Mesothelial cell of epicardium (in vitro differentiated cells): ENCODE measurements around the gene MOSMO. TPM values are rescaled to one million over a fixed set of nuclear protein-coding genes. Genes with fewer than 3 reads are reported as not detected.

Experiments used
- DNase-seq, 2 experiments: peaks; one replicate each; pipeline ENCODE4 v3.0.0; 2021; ENCODE audit warnings: low spot score in 2 of 2; ENCODE audit not compliant: unreplicated experiment in 2 of 2
- H3K27ac Mint-ChIP-seq: 2 replicates; pipeline ENCODE4 v1.8.0; 2021; ENCODE audit warnings: mixed read lengths
- H3K27me3 Mint-ChIP-seq: 2 replicates; pipeline ENCODE4 v1.8.0; 2021; ENCODE audit warnings: low read depth, mixed read lengths
- H3K36me3 Mint-ChIP-seq: 2 replicates; pipeline ENCODE4 v1.8.0; 2021; ENCODE audit warnings: mixed read lengths
- H3K4me1 Mint-ChIP-seq: 2 replicates; pipeline ENCODE4 v1.8.0; 2021; ENCODE audit warnings: mixed read lengths
- H3K4me3 Mint-ChIP-seq: 2 replicates; pipeline ENCODE4 v1.8.0; 2021; ENCODE audit warnings: mild to moderate bottlenecking, moderate library complexity, mixed read lengths
- H3K9me3 Mint-ChIP-seq: 2 replicates; pipeline ENCODE4 v1.8.0; 2021; ENCODE audit warnings: mixed read lengths
- total RNA-seq: library from RNA; stranded (reverse); gene quantifications from 3 replicates; pipeline ENCODE4 v1.2.1, GENCODE V29; 2021
- TF ChIP-seq, protein P1 (sequence below): fragments of 200-600 bp; sonication (generic); IDR thresholded peaks from one replicate; pipeline ENCODE4 v1.5.0; 2021; ENCODE audit warnings: antibody characterized with exemption; ENCODE audit not compliant: unreplicated experiment

The MOSMO gene
- total RNA-seq, 1 donor from 2014 or later: 17.0 TPM

DNA sequence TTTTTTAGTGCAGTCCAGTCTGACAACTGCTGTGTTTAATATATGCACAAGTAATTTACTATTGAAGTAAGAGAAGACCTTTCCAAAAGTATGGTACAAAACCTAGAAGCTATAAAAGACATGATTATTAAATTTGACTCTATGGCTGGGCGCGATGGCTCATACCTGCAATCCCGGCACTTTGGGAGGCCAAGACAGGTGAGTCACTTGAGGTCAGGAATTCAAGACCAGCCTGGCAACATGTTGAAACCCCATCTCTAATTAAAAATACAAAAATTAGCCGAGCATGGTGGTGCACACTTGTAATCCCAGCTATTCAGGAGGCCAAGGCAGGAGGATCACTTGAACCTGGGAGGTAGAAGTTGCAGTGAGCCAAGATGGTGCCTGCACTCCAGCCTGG is 43.1 kb downstream of the MOSMO start:
- Mint-ChIP-seq H3K36me3 (no peaks in the 10 kb centered on the region), H3K4me3 (no peak overlapping the region), H3K4me1 (no peaks in the 10 kb centered on the region), H3K9me3 (peaks cover 4% of the 10 kb centered on the region), H3K27ac (no peak overlapping the region), H3K27me3 (no peaks in the 10 kb centered on the region)
- TF ChIP-seq, protein P1, sequence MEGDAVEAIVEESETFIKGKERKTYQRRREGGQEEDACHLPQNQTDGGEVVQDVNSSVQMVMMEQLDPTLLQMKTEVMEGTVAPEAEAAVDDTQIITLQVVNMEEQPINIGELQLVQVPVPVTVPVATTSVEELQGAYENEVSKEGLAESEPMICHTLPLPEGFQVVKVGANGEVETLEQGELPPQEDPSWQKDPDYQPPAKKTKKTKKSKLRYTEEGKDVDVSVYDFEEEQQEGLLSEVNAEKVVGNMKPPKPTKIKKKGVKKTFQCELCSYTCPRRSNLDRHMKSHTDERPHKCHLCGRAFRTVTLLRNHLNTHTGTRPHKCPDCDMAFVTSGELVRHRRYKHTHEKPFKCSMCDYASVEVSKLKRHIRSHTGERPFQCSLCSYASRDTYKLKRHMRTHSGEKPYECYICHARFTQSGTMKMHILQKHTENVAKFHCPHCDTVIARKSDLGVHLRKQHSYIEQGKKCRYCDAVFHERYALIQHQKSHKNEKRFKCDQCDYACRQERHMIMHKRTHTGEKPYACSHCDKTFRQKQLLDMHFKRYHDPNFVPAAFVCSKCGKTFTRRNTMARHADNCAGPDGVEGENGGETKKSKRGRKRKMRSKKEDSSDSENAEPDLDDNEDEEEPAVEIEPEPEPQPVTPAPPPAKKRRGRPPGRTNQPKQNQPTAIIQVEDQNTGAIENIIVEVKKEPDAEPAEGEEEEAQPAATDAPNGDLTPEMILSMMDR: no peak
- no peak for DNase-seq

DNA sequence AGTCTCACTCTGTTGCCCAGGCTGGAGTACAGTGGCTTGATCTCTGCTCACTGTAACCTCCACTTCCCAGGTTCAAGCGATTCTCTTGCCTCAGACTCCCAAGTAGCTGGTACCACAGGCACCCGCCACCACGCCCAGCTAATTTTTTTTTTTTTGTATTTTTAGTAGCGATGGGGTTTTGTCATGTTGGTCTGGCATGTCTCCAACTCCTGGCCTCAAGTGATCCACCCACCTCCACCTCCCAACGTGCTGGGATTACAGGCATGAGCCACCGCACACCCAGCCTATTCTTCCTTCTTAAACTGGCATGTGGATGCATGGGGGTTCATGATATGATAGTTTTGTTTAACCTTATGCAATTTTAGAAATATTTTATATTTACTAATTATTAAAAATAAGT is 45.1 kb downstream of the MOSMO start:
- TF ChIP-seq, protein P1: no peak
- H3K36me3 Mint-ChIP-seq: peaks cover 3% of the 10 kb centered on the region
- DNase-seq: no peak
- H3K27me3 Mint-ChIP-seq: no peaks in the 10 kb centered on the region
- peaks cover 4% of the 10 kb centered on the region for H3K9me3 Mint-ChIP-seq
- H3K27ac Mint-ChIP-seq: no peak overlapping the region
- H3K4me3 Mint-ChIP-seq: no peak overlapping the region
- no peaks in the 10 kb centered on the region for H3K4me1 Mint-ChIP-seq

DNA sequence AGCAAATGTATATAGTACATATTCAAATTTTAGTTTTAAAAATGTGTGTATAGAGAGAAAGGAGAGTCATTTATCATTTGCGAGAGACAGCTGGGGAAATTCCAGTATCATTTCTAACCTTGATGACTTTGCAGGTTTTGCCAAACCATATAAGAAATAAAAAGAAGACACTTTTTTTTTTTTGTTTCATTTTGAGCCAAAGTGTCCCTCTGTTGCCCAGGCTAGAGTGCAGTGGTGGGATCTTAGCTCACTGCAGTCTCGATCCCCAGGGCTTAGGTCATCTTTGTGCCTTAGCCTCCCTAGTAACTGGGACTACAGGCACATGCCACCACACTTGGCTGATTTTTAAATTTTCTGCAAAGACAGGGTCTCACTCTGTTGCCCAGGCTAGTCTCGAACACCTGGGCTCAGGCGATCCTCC is 46.0 kb downstream of the MOSMO start:
- TF ChIP-seq, protein P1: no peak
- no peak for DNase-seq
- peaks cover 3% of the 10 kb centered on the region for H3K36me3 Mint-ChIP-seq
- peaks cover 4% of the 10 kb centered on the region for H3K9me3 Mint-ChIP-seq
- H3K4me1 Mint-ChIP-seq: no peaks in the 10 kb centered on the region
- no peaks in the 10 kb centered on the region for H3K27me3 Mint-ChIP-seq
- H3K4me3 Mint-ChIP-seq: no peak overlapping the region
- H3K27ac Mint-ChIP-seq: no peak overlapping the region

DNA sequence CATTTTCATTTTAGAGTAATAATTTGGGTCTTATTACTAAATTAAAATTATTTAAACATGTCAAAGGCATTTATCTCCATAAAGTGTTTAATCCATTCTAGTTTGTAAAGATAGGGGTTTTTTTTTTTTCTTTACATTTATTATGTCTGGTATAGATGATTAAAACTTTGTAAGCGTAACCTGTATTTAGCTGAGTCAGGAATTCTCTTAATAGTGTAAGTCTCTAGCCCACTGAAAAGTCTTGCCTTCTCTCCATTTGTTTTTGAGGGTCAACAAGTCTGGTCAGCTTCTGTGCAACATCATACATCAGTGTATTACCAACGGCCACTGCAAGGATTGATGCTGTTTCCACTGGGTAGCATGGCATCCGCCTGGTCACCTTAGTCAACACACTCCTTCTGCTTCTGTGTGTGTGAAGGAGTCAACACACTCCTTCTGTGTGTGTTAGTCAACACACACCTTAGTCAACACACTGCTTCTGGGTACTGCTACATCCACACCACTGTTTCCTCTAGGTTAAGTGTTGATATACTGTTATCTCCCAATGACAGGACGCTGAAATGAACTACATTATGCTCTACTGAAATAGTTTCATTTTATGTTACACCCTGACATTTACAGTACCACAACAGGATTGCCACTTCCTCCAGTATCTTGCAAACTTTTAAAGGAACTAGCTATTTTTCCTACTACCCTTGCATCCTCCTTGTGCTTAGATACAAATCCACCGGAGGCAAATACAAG is 47.1 kb downstream of the MOSMO start:
- Mint-ChIP-seq H3K36me3 (peaks cover 3% of the 10 kb centered on the region), H3K4me1 (no peaks in the 10 kb centered on the region), H3K27ac (no peak overlapping the region), H3K4me3 (no peak overlapping the region), H3K9me3 (peaks cover 4% of the 10 kb centered on the region), H3K27me3 (no peaks in the 10 kb centered on the region)
- DNase-seq: no peak
- TF ChIP-seq, protein P1: no peak

DNA sequence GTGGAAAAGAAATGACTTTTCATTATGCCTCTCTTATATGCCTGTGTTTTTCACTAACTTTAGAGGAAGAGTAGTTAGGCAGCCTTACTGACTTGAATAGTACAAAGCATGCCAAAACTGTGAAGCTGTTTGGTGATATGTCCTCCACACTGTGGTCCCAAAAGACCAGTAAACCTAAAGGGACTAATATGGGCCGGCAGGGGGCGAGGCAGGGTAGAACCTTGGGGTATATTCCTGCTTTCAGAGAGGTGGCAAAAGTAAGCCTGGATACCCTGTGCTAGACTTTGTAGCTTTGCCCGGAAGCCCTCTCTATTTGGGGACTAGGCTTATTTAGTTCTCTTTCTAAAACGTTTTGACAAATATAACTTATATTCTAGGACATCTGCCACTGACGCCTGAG is 48.0 kb downstream of the MOSMO start:
- peaks cover 4% of the 10 kb centered on the region for H3K9me3 Mint-ChIP-seq
- H3K36me3 Mint-ChIP-seq: peaks cover 3% of the 10 kb centered on the region
- no peak overlapping the region for H3K27ac Mint-ChIP-seq
- TF ChIP-seq, protein P1: no peak
- H3K4me3 Mint-ChIP-seq: no peak overlapping the region
- H3K4me1 Mint-ChIP-seq: no peaks in the 10 kb centered on the region
- no peak for DNase-seq
- no peaks in the 10 kb centered on the region for H3K27me3 Mint-ChIP-seq
